Keratinocyte (primary cell): ENCODE data around the gene POLD4. TPM values are rescaled to one million over a fixed set of nuclear protein-coding genes. Genes with fewer than 3 reads are reported as not detected.

Experiments used
- DNase-seq: peaks from one replicate; pipeline ENCODE4 v3.0.0-alpha.2; 2011; ENCODE audit warnings: low read depth, missing footprints, low spot score
- FAIRE-seq: peaks from 2 replicates; lab custom pipeline; 2011; peaks lifted over from hg19 to GRCh38; lab: Jason Lieb, UNC
- H2AFZ ChIP-seq: 2 replicates; pipeline ENCODE4 v1.6.0; 2012; ENCODE audit warnings: low read length, control low read depth, inconsistent platforms; ENCODE audit not compliant: control insufficient read depth
- H3K27ac ChIP-seq: 2 replicates; pipeline ENCODE4 v1.5.1; 2011; ENCODE audit warnings: low read length; ENCODE audit not compliant: control insufficient read depth, insufficient read depth
- H3K27me3 ChIP-seq: 3 replicates; pipeline ENCODE4 v1.6.0; 2011; ENCODE audit warnings: low read length; ENCODE audit not compliant: control insufficient read depth, insufficient read depth; ENCODE audit errors: extremely low read depth
- H3K36me3 ChIP-seq, 2 experiments: 2 replicates in 1 of 2; 3 replicates in 1 of 2; pipeline ENCODE4 v1.5.1; 2011; ENCODE audit warnings: low read length in 2 of 2, mild to moderate bottlenecking in 1 of 2; ENCODE audit not compliant: control insufficient read depth in 2 of 2, insufficient read depth in 2 of 2; ENCODE audit errors: extremely low read depth in 1 of 2
- H3K4me1 ChIP-seq: 3 replicates; pipeline ENCODE4 v1.5.1; 2011; ENCODE audit warnings: low read length; ENCODE audit not compliant: control insufficient read depth, insufficient read depth; ENCODE audit errors: extremely low read depth
- H3K4me2 ChIP-seq: 3 replicates; pipeline ENCODE4 v1.6.0; 2011; ENCODE audit warnings: low read depth, low read length; ENCODE audit not compliant: control insufficient read depth, insufficient read depth; ENCODE audit errors: extremely low read depth
- H3K4me3 ChIP-seq, 3 experiments: fragments of 200-600 bp in 1 of 3; sonication (generic) in 1 of 3; 2 replicates in 2 of 3; 3 replicates in 1 of 3; pipeline ENCODE4 v1.5.1; 2011 to 2016; ENCODE audit warnings: low read length in 3 of 3, mild to moderate bottlenecking in 3 of 3, control low read depth in 2 of 3, inconsistent platforms in 1 of 3, low read depth in 1 of 3, mixed read lengths in 1 of 3, mixed run types in 1 of 3, moderate library complexity in 1 of 3; ENCODE audit not compliant: control insufficient read depth in 2 of 3, insufficient read depth in 2 of 3; ENCODE audit errors: extremely low read depth in 1 of 3
- H3K79me2 ChIP-seq: 2 replicates; pipeline ENCODE4 v1.6.0; 2012; ENCODE audit warnings: low read length; ENCODE audit not compliant: control insufficient read depth, insufficient read depth
- H3K9ac ChIP-seq: 3 replicates; pipeline ENCODE4 v1.6.0; 2011; ENCODE audit warnings: low read length; ENCODE audit not compliant: control insufficient read depth, insufficient read depth; ENCODE audit errors: extremely low read depth
- H3K9me1 ChIP-seq: 3 replicates; pipeline ENCODE4 v1.6.0; 2011; ENCODE audit warnings: low read length; ENCODE audit not compliant: control insufficient read depth, insufficient read depth; ENCODE audit errors: extremely low read depth
- H3K9me3 ChIP-seq: 2 replicates; pipeline ENCODE4 v1.5.1; 2012; ENCODE audit warnings: low read depth, low read length; ENCODE audit not compliant: control insufficient read depth
- H4K20me1 ChIP-seq: 3 replicates; pipeline ENCODE4 v1.6.0; 2011; ENCODE audit warnings: low read length; ENCODE audit not compliant: control insufficient read depth, insufficient read depth; ENCODE audit errors: extremely low read depth
- EZH2 ChIP-seq: IDR thresholded peaks from one replicate; pipeline ENCODE4 v1.6.1; 2012; ENCODE audit warnings: inconsistent platforms, mild to moderate bottlenecking, low read length, moderate library complexity
- dilution Hi-C: fragments of 300-500 bp; cut with MboI; formaldehyde crosslinking; loops from one replicate; pipeline ENCODE4 v1.7.0; 2020; ENCODE audit warnings: low sequenced_read_pairs; ENCODE audit not compliant: extremely low pct_ligation_motif_present
- polyA plus RNA-seq, 5 experiments: library from polyadenylated mRNA; depleted of rRNA in 3 of 5; stranded (reverse) in 3 of 5; stranded (forward) in 1 of 5; unstranded in 1 of 5; fragments of >200 nt; gene quantifications; 1 replicate in 1 of 5; 2 replicates in 3 of 5; 3 replicates in 1 of 5; pipeline versions ENCODE4 v1.2.1 to v1.2.3, GENCODE V29; 2011 to 2012; ENCODE audit warnings: missing spikeins in 2 of 5, low read depth in 1 of 5, low replicate concordance in 1 of 5
- TF ChIP-seq, protein P1 (sequence below), 3 experiments: IDR thresholded peaks in 1 of 3; conservative IDR thresholded peaks in 1 of 3; optimal IDR thresholded peaks in 1 of 3; 2 replicates in 2 of 3; 3 replicates in 1 of 3; pipeline versions ENCODE3 to v1.5.1; 2011; ENCODE audit warnings: low read length in 3 of 3, mild to moderate bottlenecking in 3 of 3, moderate library complexity in 2 of 3, control low read depth in 1 of 3, inconsistent platforms in 1 of 3; ENCODE audit not compliant: insufficient read depth in 2 of 3; ENCODE audit errors: extremely low read depth in 1 of 3

POLD4 gene
- polyA plus RNA-seq, 1 donor (not counting 4 experiments of a cell fraction or from before 2014, with no cell fraction given) = 35.7 TPM

DNA sequence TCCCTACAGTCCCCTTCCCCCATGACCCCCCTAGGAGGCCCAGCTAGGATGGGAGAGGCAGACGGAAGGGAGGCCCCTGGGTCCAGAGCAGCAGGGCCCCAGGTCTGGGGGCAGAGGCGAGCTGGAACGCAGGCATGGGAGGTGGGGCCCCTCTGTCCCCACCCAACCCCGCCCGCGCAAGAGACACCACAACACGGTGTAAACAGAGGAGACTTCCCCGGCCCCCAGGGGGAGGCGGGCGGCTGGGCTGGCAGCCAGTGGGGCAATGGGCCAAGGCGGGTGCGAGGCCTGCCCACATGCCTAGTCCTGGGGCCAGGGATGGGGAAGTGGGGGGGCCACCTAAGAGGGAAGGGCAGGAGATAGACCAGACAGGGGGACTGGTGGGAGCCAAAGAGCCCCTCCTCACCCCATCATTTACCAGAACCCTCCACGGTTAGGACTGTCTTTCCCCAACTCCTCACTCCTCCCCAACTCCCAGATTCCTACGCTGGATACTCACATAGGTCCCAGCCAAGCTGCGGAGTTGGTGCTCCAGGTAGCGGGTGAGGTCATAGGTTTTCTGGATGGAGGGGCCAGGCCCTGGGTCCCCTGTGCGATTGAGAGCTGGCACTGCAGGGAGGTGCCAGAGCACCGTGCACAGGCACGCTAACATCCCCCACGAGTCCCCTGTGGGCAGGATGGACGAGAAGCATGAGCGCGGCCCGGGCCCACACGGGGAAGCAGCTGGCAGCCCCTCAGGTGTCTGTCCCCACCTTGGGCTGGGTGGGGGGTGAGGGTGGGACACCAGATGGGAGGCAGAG, 13.8 kb upstream of the POLD4 start:
- Histone ChIP-seq H3K4me1 (peaks cover 17% of the 10 kb centered on the region), H3K27me3 (no peaks in the 10 kb centered on the region), H4K20me1 (peaks cover 5% of the 10 kb centered on the region), H3K4me3 (no peak overlapping the region), H3K79me2 (no peaks in the 10 kb centered on the region), H2AFZ (no peak overlapping the region), H3K9me1 (no peaks in the 10 kb centered on the region), H3K9ac (no peak overlapping the region), H3K27ac (no peak overlapping the region), H3K4me2 (no peak overlapping the region), H3K36me3 (peaks cover 4 to 6% of the 10 kb centered on the region in 2 experiments), H3K9me3 (no peaks in the 10 kb centered on the region)
- no peak for TF ChIP-seq EZH2
- TF ChIP-seq, protein P1, sequence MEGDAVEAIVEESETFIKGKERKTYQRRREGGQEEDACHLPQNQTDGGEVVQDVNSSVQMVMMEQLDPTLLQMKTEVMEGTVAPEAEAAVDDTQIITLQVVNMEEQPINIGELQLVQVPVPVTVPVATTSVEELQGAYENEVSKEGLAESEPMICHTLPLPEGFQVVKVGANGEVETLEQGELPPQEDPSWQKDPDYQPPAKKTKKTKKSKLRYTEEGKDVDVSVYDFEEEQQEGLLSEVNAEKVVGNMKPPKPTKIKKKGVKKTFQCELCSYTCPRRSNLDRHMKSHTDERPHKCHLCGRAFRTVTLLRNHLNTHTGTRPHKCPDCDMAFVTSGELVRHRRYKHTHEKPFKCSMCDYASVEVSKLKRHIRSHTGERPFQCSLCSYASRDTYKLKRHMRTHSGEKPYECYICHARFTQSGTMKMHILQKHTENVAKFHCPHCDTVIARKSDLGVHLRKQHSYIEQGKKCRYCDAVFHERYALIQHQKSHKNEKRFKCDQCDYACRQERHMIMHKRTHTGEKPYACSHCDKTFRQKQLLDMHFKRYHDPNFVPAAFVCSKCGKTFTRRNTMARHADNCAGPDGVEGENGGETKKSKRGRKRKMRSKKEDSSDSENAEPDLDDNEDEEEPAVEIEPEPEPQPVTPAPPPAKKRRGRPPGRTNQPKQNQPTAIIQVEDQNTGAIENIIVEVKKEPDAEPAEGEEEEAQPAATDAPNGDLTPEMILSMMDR (optimal IDR thresholded peaks at IDR 0.05 in 1 of 3, IDR thresholded peaks at IDR 0.05 in 1 of 3, conservative IDR thresholded peaks at IDR 0.05 in 1 of 3; ENCODE audit: extremely low read depth in 1 of 3, insufficient read depth in 2 of 3, low read length in 3 of 3) = no peak
- FAIRE-seq (peak; percentile 34), DNase-seq (no peak)
- dilution Hi-C loops = no loop called here

DNA sequence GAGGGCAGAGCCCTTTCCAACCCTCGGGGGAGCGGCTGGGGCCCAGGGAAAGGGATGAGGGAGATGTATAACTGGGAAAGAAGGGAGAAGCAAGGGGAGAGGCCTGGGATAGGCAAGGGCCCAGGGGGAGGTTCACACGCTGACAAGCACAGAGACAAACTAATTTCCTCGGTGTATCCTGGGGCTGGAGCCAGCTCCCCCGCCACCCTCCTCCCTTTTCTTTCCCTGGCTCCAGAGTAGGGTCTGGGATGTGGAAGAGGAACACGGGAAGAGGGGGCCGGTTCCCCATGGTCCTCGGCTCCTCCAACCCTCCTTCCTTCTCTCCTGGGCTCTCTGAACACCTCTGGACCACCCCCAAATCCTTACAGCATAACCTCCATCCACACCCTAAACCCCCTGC, 13.2 kb upstream of the POLD4 start:
- Histone ChIP-seq H4K20me1 (peaks cover 5% of the 10 kb centered on the region), H3K4me2 (no peak overlapping the region), H3K9me1 (no peaks in the 10 kb centered on the region)

More for the DNA sequence above, 13.2 kb upstream of the POLD4 start:
- H3K9ac ChIP-seq = no peak overlapping the region
- no peak overlapping the region for H3K27ac ChIP-seq
- dilution Hi-C loops = no loop called here
- H3K4me1 ChIP-seq = peaks cover 17% of the 10 kb centered on the region
- no peak overlapping the region for H2AFZ ChIP-seq
- no peaks in the 10 kb centered on the region for H3K9me3 ChIP-seq
- no peak overlapping the region for H3K4me3 ChIP-seq
- H3K27me3 ChIP-seq = no peaks in the 10 kb centered on the region
- H3K36me3 ChIP-seq = peaks cover 4 to 6% of the 10 kb centered on the region in 2 experiments
- no peaks in the 10 kb centered on the region for H3K79me2 ChIP-seq
- DNase-seq = no peak
- no peak for FAIRE-seq
- TF ChIP-seq, protein P1 (optimal IDR thresholded peaks at IDR 0.05 in 1 of 3, IDR thresholded peaks at IDR 0.05 in 1 of 3, conservative IDR thresholded peaks at IDR 0.05 in 1 of 3; ENCODE audit: extremely low read depth in 1 of 3, insufficient read depth in 2 of 3, low read length in 3 of 3) = no peak
- no peak for TF ChIP-seq EZH2
